ENCODE measurements around the gene CAMTA1. TPM values are rescaled to one million over a fixed set of nuclear protein-coding genes. Genes with fewer than 3 reads are reported as not detected.

The CAMTA1 gene
- total RNA-seq, 3 donors from 2014 or later = 73.4 to 114 (median 82.6) TPM

GRCh38 chr1:6882414-6882813 is 97.2 kb downstream of the CAMTA1 start:
- no peak for TF ChIP-seq CTCF (IDR thresholded peaks at IDR 0.05)
- ATAC-seq (no peak), DNase-seq (no peak)
- Histone ChIP-seq H3K4me1 (ENCODE audit: low read depth) (no peaks in the 10 kb centered on the region), H3K36me3 (ENCODE audit: low read depth) (no peaks in the 10 kb centered on the region), H3K9me3 (no peaks in the 10 kb centered on the region), H3K4me3 (no peak overlapping the region)
- intact Hi-C loops (cut with DNase I, micrococcal nuclease) = no loop called here

DNA sequence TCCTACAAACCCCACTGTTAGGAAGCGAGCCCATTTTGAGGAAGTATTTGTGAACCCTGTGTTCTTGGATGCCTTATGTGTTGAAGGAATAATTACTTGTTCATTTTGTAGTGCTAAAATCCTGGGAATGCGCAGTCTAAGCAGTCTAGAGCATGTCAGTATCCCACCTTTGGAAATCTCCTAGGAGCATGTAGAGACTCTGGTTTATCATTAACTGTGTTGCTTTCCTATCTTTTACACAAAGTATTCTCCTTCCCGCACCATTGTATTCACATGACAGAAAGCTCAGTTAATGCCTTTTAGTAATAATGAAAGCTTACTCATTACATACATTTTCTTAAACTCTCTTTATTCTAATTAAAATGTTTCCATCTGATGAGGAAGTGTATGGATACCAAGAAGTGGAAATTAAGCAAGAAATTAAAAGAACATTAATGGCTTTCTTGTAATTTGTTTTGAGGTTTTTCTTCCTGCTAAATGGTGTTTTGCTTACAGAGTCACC is 99.4 kb downstream of the CAMTA1 start:
- Histone ChIP-seq H3K36me3 (ENCODE audit: low read depth) (no peaks in the 10 kb centered on the region), H3K4me3 (no peak overlapping the region), H3K4me1 (ENCODE audit: low read depth) (no peaks in the 10 kb centered on the region), H3K9me3 (no peaks in the 10 kb centered on the region)
- no peak for DNase-seq
- intact Hi-C loops (cut with DNase I, micrococcal nuclease) = no loop called here
- no peak for TF ChIP-seq CTCF (IDR thresholded peaks at IDR 0.05)
- no peak for ATAC-seq

DNA sequence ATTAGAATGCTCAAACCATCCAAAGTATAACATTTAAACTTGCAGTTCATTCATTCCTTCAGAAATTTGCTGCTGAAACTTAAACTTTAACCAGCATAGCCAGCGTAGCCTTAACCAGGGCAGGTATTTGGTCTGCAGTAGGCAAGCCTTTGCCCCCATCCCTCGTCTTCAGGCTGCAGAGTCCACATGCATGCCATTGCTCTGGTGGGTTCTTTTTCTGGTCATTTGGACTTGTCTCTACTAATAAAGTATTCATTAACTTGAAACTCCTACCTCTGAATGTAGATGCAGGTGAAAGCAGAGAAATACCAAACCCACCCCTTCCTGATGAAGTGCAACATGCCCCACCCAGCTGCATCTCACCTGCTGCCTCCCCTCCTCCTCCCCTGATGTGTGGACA is 100.2 kb downstream of the CAMTA1 start:
- no peak for ATAC-seq
- intact Hi-C loops (cut with DNase I, micrococcal nuclease) = no loop called here
- DNase-seq = no peak

DNA sequence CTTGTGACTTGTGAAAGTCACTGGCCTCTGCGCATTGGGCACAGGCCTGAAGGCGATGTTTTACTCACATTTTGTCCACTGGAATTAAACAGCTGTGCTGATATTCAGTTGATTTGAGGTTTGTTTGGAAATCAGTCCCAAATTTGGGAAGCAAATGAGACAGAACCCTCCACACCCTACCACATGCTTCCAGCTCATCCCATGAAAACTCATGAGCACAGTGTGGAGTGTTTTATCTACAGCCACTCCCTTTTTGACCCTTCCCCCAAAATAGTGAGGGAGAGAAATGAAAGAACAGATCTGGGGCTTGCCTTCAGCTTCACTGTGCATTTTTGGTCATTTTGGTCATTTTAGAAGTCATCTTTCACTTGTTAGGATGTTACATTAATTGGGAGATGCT is 101.3 kb downstream of the CAMTA1 start:
- H3K4me3 ChIP-seq = no peak overlapping the region
- no peak for TF ChIP-seq CTCF (IDR thresholded peaks at IDR 0.05)
- intact Hi-C loops (cut with DNase I, micrococcal nuclease) = no loop called here
- H3K9me3 ChIP-seq = no peaks in the 10 kb centered on the region
- no peaks in the 10 kb centered on the region for H3K4me1 ChIP-seq (ENCODE audit: low read depth)
- DNase-seq (no peak), ATAC-seq (no peak)
- H3K36me3 ChIP-seq (ENCODE audit: low read depth) = no peaks in the 10 kb centered on the region

More for the DNA sequence above, 100.2 kb downstream of the CAMTA1 start:
- no peaks in the 10 kb centered on the region for H3K4me1 ChIP-seq (ENCODE audit: low read depth)
- no peaks in the 10 kb centered on the region for H3K36me3 ChIP-seq (ENCODE audit: low read depth)
- no peak overlapping the region for H3K4me3 ChIP-seq
- H3K9me3 ChIP-seq = no peaks in the 10 kb centered on the region
- TF ChIP-seq CTCF (IDR thresholded peaks at IDR 0.05) = no peak

DNA sequence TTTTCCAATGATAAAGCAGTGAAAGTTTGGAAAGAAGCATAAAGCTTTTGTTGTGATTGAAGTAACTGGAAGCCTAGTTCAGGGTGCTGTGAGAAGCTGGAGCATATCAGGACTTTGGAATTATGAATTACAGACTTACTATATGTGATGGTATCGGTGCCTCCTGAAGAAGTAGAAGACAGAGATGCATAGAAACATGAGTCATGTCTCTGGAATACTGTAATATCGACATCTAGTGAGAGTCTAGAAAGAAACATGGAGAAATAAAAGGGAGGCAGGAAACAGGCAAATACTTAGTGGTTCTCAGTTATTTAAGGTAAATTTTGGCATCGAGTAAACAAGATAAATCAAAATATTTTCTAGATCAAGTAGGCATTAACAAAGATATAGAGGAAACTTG is 103.0 kb downstream of the CAMTA1 start:
- Histone ChIP-seq H3K4me3 (no peak overlapping the region), H3K9me3 (no peaks in the 10 kb centered on the region), H3K4me1 (ENCODE audit: low read depth) (no peaks in the 10 kb centered on the region), H3K36me3 (ENCODE audit: low read depth) (no peaks in the 10 kb centered on the region)
- DNase-seq (no peak), ATAC-seq (no peak)
- intact Hi-C loops (cut with DNase I, micrococcal nuclease) = no loop called here
- TF ChIP-seq CTCF (IDR thresholded peaks at IDR 0.05) = no peak

DNA sequence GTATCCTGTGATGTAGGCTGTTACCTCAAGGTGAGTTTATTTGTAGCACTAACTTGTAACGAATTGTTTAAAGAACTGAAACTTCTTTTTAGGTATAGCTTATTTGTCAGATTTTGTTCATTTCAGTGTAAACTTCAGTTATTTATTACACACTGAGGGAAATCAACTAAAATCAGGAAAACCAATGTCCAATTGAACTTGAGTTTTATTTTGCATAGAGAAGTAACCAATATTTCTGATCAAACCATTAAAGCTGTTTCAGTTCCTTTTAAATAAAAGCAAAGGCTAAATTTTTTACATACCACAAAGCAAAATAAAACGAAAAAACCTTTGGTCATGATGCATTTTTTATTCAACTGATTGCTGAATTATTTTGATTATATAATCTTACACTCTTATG is 103.6 kb downstream of the CAMTA1 start:
- DNase-seq (no peak), ATAC-seq (no peak)
- TF ChIP-seq CTCF (IDR thresholded peaks at IDR 0.05) = no peak
- no peaks in the 10 kb centered on the region for H3K36me3 ChIP-seq (ENCODE audit: low read depth)
- H3K4me3 ChIP-seq = no peak overlapping the region
- H3K4me1 ChIP-seq (ENCODE audit: low read depth) = no peaks in the 10 kb centered on the region
- no peaks in the 10 kb centered on the region for H3K9me3 ChIP-seq
- intact Hi-C loops (cut with DNase I, micrococcal nuclease) = no loop called here

Data from mucosa of descending colon (tissue), 3 donors.